Memory B cell (primary cell): ENCODE results near the gene CYP4B1.
"Not testable (repeated sequence)": the region's sequence is repeated elsewhere in the genome, so short reads cannot be mapped to it uniquely, and the experiment has no call there.

ENCODE experiments used
- ATAC-seq: fragments of 150-1000 bp; cut with Tn5 transposase; 2 replicates; pipeline ENCODE4 v1.10.0; 2021; ENCODE audit warnings: low read depth, mild to moderate bottlenecking, moderate library complexity
- DNase-seq, 2 donors: peaks; one replicate each; pipeline ENCODE4 v3.0.0; 2022; ENCODE audit warnings: low spot score in 2 of 2
- H3K27ac Mint-ChIP-seq: one replicate; pipeline ENCODE4 v1.8.0; 2022; ENCODE audit warnings: mild to moderate bottlenecking, moderate library complexity, mixed read lengths
- H3K27me3 Mint-ChIP-seq: one replicate; pipeline ENCODE4 v1.8.0; 2022; ENCODE audit warnings: mixed read lengths
- H3K36me3 Mint-ChIP-seq: one replicate; pipeline ENCODE4 v1.8.0; 2022; ENCODE audit warnings: mild to moderate bottlenecking, mixed read lengths
- H3K4me1 Mint-ChIP-seq: one replicate; pipeline ENCODE4 v1.8.0; 2022; ENCODE audit warnings: mixed read lengths
- H3K4me3 Mint-ChIP-seq: one replicate; pipeline ENCODE4 v1.8.0; 2022; ENCODE audit warnings: mild to moderate bottlenecking, moderate library complexity, mixed read lengths
- H3K9me3 Mint-ChIP-seq: one replicate; pipeline ENCODE4 v1.8.0; 2022; ENCODE audit warnings: mixed read lengths

CYP4B1 gene

DNA sequence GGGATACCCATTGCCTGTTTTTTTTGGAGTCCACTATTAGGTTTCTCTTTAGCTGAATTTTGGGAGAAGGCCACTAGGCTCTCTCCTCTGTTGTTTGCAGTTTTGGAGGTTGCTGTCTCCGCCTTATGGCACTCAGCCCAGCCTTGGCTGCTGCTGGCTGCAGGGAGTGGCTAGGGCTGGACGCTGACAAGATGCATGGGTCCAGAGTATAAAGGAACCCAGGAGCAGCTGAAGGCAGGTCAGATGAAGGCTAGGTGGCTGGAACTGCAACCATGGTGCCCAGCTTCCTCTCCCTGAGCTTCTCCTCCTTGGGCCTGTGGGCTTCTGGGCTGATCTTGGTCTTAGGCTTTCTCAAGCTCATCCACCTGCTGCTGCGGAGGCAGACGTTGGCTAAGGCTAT lies at the start of gene CYP4B1:
CYP4B1 (plus strand) TSS at position 237 of the 400 bp plus-strand sequence; CDS start at position 273, 36 bp downstream.
- Mint-ChIP-seq H3K27me3 (peaks cover 9% of the 10 kb centered on the region), H3K4me1 (no peaks in the 10 kb centered on the region), H3K4me3 (no peak within 1 kb of the TSS), H3K27ac (no peak within 1 kb of the TSS), H3K9me3 (peaks cover 3% of the 10 kb centered on the region), H3K36me3 (no peaks in the 10 kb centered on the region)
- no peak for ATAC-seq
- no peak for DNase-seq

DNA sequence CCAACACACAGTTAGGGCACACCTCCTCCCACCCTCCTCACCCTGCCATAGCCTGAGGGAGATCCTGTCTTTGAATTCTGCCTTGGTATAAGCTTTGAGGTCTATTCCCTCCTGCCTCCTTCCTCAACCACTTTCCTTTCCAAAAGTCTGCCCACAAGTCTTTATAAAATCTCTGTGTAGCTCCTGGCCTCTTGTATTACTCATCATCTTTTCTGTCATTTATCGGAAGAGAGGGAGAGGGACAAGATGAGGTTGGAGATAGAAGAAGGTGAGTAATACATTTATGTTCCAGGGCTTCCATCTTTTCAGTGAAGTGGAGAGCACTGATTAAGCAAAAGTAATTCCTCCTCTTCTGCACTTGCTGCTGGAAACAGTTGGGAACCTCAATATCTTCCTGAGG lies 49.4 kb upstream of the CYP4B1 start:
- ATAC-seq (no peak), DNase-seq (no peak)
- H3K36me3 Mint-ChIP-seq: no peaks in the 10 kb centered on the region
- H3K27me3 Mint-ChIP-seq: peaks cover 14% of the 10 kb centered on the region
- H3K4me1 Mint-ChIP-seq: no peaks in the 10 kb centered on the region
- no peaks in the 10 kb centered on the region for H3K9me3 Mint-ChIP-seq
- H3K27ac Mint-ChIP-seq: no peak overlapping the region
- no peak overlapping the region for H3K4me3 Mint-ChIP-seq

DNA sequence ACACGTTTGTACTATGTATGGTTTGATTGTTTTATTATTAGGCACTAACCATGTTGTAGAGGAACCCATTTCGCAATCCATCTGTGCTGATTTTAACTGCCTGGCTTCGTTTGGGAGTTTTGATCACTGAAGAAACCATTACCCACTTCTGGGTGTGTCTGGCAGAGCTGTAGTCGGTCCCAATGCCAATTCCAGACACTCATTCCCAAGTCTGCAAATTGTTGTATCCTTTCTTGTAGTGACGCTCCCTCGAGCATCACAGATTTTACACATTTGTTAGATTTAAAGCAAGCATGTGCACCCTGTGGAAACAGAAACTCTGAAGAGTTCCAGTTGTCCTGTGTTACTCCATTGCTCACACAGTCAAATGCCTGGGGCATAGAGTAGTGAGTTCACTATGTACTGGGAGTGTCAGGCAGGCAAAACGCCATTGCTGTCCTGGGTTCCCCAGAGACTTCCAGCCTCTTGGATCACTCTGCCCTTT lies 48.9 kb upstream of the CYP4B1 start:
- Mint-ChIP-seq H3K27ac (no peak overlapping the region), H3K9me3 (no peaks in the 10 kb centered on the region), H3K27me3 (peaks cover 12% of the 10 kb centered on the region), H3K4me3 (no peak overlapping the region), H3K4me1 (no peaks in the 10 kb centered on the region), H3K36me3 (no peaks in the 10 kb centered on the region)
- ATAC-seq: no peak
- no peak for DNase-seq

DNA sequence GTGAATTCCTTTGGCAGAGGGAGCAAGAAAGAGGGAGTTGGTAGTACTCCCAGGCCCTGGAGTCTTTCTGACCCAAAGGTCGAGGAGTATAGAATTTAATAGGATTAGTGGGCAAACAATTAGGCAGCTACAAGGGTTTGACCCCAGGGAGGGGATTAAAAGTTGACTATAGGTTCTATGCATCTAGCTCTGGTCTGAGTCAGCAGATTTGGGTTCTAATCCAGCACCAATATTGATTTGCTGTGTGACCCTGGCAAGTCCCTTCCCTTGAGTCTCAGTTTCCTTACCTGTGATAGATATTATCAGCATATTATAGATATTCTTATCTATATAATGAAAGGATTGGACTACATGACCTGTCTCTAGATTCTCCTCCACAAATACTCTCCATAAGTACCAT lies 44.9 kb upstream of the CYP4B1 start:
- DNase-seq (no peak), ATAC-seq (no peak)
- Mint-ChIP-seq H3K4me3 (no peak overlapping the region), H3K9me3 (no peaks in the 10 kb centered on the region), H3K27me3 (peaks cover 12% of the 10 kb centered on the region), H3K36me3 (no peaks in the 10 kb centered on the region), H3K4me1 (no peaks in the 10 kb centered on the region), H3K27ac (no peak overlapping the region)

DNA sequence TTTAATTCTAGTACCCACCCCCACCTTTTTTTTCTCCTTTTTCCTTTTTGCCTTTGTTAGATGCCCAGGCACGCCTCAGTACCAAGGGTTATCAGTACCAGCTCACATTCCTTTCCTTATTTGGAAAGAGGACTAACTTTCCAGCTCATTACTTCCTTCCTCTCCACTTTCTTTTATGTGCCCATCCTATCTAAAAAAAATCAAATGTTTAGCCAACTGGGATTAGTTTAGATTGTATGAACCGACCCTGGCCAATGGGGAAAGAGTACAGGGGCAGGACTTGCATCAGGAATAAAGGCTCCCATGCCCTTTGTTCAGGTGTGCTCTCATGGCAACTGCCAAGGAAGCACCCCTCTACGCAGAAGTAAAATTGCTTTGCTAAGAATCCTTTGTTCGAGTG lies 44.1 kb upstream of the CYP4B1 start:
- not testable (repeated sequence) for ATAC-seq, H3K36me3 Mint-ChIP-seq, H3K9me3 Mint-ChIP-seq, H3K4me1 Mint-ChIP-seq, H3K27me3 Mint-ChIP-seq, H3K27ac Mint-ChIP-seq, DNase-seq, H3K4me3 Mint-ChIP-seq

DNA sequence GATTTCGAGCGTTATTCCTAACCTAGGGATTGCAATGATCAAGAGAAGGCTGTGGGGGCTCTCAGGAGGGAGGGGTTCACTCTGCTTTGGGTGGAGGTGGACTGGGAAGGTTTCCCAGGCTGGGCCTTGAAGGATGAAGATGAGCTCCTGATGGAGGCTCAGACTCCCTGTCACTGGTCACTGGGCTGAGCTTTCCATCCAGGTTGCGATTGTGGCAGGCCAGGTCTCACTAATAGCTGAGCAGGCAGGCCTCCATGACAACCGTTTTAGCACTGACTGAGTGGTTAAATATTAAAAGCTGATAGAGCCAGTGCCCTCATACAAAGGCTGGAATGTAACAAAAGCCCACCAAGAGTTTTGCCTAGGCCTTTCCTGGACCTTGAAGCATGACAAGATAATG lies 43.7 kb upstream of the CYP4B1 start:
- Mint-ChIP-seq H3K27me3 (peaks cover 10% of the 10 kb centered on the region), H3K27ac (no peak overlapping the region), H3K36me3 (no peaks in the 10 kb centered on the region), H3K9me3 (no peaks in the 10 kb centered on the region), H3K4me3 (no peak overlapping the region), H3K4me1 (no peaks in the 10 kb centered on the region)
- DNase-seq (no peak), ATAC-seq (no peak)

DNA sequence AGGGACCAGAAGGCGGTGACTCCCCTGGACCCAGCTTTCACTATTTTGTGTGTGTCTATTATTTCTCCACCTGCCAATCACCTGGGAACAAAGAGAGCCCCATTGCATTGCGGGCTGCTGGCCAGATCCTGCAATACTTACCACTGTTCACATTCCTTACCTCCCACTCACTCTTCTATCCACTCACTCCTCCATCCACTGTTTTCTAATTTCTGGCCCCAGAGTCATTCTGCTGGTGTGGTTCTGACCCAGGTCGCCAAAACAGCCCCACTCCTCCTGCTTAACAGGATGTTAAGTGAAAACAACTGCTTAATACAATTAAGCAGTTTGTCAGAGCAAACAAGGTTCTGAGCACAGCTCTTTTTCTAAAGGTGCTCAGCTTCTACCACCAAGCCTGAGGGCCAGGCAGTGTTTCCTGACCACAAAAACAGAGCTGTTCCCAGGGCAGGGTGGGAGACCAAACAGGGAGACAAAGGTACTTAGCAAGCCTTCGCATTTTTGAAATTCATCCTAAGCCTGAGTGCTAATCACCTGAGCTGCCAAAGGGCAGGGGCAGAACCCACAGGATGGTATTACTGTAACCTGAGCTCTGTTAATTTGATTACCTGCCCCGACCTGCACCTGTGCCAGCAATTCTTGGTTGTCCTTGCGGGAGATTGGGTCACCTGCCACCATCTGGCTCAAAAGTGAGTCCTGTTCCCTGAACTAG lies 41.4 kb upstream of the CYP4B1 start:
- peaks cover 23% of the 10 kb centered on the region for H3K27me3 Mint-ChIP-seq

DNA sequence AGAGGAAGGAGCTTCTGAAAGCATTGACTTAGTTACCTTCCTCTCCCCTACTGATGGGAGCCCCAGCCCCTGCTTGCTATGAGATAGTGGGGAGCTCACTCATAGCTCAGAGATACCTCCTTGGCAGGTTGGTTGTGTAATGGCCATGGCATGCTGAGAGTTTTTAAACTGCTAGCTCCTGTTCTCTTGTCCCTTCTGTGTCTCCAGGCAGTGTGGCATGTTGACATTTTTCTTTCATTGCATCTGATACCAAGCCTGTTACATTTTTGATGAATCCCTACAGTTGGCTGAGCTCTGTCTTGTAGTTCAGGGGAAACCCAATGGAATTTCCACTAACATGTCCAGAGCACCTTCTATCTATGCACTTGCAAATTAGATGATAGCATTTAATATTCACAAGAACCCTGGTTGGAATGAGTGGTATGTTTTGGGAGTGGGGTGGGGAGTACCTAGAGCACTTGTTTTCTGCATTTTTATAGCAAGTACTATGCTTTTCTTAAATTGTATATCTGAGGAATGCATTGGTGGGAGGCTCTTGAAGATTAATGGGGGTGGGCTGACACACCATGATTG lies 40.8 kb upstream of the CYP4B1 start:
- Mint-ChIP-seq H3K36me3 (no peaks in the 10 kb centered on the region), H3K27me3 (peaks cover 22% of the 10 kb centered on the region), H3K9me3 (peaks cover 1% of the 10 kb centered on the region), H3K4me1 (no peaks in the 10 kb centered on the region), H3K27ac (no peak overlapping the region), H3K4me3 (no peak overlapping the region)
- no peak for ATAC-seq
- no peak for DNase-seq

More for the DNA sequence above, 41.4 kb upstream of the CYP4B1 start:
- no peaks in the 10 kb centered on the region for H3K9me3 Mint-ChIP-seq
- H3K4me3 Mint-ChIP-seq: no peak overlapping the region
- no peak overlapping the region for H3K27ac Mint-ChIP-seq
- H3K36me3 Mint-ChIP-seq: no peaks in the 10 kb centered on the region
- ATAC-seq (no peak), DNase-seq (no peak)
- no peaks in the 10 kb centered on the region for H3K4me1 Mint-ChIP-seq

DNA sequence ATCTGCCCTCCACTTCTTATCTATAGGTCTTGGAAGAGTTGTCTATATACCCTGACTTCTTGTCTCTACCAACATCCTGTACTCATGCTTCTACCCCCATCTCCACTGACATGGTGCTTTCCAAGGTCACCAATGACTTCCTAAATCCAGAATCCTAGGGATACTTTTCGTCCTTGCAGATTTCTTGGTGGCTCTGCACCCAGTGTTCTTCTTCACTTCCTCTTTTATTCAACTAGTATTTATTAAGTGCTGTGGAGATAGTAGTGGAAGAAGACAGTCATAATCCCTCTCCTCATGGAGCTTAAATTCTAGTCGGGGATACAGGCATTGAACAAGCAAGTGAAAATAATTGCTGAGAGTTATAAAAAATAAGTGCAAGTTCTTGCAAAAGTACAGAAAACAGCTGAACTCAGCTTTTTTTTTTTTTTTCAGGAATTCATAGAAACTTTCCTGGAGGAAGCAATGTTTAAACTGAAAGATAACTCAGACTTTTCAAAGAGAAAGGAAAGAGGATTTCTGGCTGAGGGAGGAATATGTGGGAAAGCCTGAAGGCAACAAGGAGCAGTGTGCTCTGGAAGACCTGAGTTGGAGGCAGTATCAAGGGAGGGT lies 38.2 kb upstream of the CYP4B1 start:
- Mint-ChIP-seq H3K36me3 (no peaks in the 10 kb centered on the region), H3K4me1 (no peaks in the 10 kb centered on the region), H3K9me3 (peaks cover 1% of the 10 kb centered on the region), H3K27me3 (peaks cover 22% of the 10 kb centered on the region), H3K4me3 (no peak overlapping the region), H3K27ac (no peak overlapping the region)
- DNase-seq (no peak), ATAC-seq (no peak)

DNA sequence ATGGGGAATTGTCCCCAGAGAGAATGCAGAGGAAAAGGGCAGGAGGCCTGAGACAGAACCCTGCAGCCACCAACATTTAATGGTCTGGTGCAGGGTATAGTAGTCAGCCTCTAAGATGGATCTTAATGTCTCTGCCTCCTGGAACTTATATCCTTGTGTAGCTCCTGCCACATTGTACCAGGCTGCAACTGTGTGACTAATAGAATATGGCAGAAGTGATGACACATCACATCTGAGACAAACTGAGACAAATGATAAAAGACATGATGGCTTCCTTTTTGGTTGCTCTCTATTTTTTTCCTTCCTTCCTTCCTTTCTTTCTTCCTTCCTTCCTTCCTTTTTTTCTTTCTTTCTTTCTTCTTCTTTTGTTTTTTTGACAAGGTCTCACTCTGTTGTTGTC lies 37.1 kb upstream of the CYP4B1 start:
- ATAC-seq (no peak), DNase-seq (no peak)
- Mint-ChIP-seq H3K27me3 (peaks cover 18% of the 10 kb centered on the region), H3K36me3 (no peaks in the 10 kb centered on the region), H3K27ac (no peak overlapping the region), H3K4me3 (no peak overlapping the region), H3K9me3 (peaks cover 1% of the 10 kb centered on the region), H3K4me1 (no peaks in the 10 kb centered on the region)

DNA sequence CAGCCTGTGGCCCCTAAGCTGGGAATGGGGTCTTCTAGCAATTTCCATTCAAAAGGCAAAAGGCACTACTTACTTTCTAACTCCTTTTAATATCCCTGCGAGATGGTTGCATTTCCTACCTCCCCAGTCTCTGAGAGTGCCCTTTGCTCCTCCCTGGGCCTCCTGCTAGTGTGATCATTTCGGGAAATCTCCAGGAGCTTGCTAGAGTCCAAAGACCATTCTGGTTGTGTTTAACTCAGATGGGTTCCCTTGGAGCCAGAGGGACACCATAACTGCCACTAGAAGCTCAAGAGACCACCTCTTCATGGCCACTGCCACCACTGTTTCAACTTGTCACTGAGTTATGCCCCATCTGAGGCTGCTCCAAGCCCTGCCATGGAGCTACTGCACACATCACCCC lies 34.4 kb upstream of the CYP4B1 start:
- no peak for DNase-seq
- Mint-ChIP-seq H3K36me3 (no peaks in the 10 kb centered on the region), H3K4me1 (no peaks in the 10 kb centered on the region), H3K4me3 (no peak overlapping the region), H3K27ac (no peak overlapping the region), H3K9me3 (peaks cover 3% of the 10 kb centered on the region), H3K27me3 (peaks cover 24% of the 10 kb centered on the region)
- no peak for ATAC-seq

DNA sequence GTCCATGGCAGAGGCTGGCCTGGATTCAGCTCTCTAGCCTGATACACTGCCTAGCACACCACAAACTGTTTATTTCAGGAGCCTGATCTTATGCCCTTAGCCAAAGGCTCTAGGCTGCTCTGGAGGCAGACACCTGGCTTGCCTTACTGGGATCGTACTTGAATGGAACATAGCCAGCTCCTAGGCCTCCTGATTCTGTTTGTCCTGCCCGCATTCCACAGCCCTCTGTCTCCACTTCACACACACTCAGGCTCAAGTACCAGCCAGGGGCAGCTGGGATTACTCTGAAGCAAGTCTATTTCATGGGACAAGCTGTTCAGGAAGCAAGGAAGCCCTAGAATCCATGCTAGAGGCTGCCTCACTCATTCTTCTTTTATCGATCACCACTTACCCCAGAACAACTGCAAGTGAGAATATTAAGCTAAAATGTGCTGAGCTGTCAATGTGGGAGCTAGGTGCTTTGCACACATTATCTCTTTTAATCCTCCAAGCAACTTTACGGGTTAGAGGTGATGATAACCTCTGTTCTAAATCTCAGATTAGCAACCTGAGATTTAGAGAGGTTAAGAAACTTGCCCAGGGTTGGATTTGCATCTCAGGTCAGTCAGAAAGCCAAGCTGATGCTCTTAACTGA lies 31.1 kb upstream of the CYP4B1 start:
- H3K27ac Mint-ChIP-seq: no peak overlapping the region
- peaks cover 12% of the 10 kb centered on the region for H3K27me3 Mint-ChIP-seq
- H3K4me3 Mint-ChIP-seq: no peak overlapping the region
- ATAC-seq (no peak), DNase-seq (no peak)
- no peaks in the 10 kb centered on the region for H3K4me1 Mint-ChIP-seq
- peaks cover 19% of the 10 kb centered on the region for H3K9me3 Mint-ChIP-seq
- peaks cover 4% of the 10 kb centered on the region for H3K36me3 Mint-ChIP-seq

DNA sequence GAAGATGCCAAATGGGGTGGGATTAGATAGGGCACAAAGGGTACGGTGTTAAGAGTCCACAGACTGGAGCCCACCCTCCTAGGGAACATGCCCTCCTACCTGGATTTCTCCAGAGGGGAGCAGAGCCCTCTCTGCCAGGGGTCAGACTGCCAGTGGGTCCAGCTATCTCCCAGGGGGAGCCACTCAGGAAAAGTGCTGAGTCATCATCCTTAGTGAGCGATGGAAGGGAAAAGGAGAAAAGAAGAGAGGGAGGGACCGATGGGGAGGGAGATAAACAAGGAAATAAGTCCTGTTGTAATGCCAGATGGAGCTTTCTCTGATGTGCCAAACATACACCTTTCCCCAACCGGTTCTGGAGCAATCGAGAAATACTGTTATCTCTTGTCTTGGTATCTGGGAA lies 30.4 kb upstream of the CYP4B1 start:
- H3K9me3 Mint-ChIP-seq: peaks cover 19% of the 10 kb centered on the region
- H3K27ac Mint-ChIP-seq: no peak overlapping the region
- peaks cover 12% of the 10 kb centered on the region for H3K27me3 Mint-ChIP-seq
- peaks cover 4% of the 10 kb centered on the region for H3K36me3 Mint-ChIP-seq
- no peak for ATAC-seq
- no peak for DNase-seq
- H3K4me1 Mint-ChIP-seq: no peaks in the 10 kb centered on the region
- H3K4me3 Mint-ChIP-seq: no peak overlapping the region

DNA sequence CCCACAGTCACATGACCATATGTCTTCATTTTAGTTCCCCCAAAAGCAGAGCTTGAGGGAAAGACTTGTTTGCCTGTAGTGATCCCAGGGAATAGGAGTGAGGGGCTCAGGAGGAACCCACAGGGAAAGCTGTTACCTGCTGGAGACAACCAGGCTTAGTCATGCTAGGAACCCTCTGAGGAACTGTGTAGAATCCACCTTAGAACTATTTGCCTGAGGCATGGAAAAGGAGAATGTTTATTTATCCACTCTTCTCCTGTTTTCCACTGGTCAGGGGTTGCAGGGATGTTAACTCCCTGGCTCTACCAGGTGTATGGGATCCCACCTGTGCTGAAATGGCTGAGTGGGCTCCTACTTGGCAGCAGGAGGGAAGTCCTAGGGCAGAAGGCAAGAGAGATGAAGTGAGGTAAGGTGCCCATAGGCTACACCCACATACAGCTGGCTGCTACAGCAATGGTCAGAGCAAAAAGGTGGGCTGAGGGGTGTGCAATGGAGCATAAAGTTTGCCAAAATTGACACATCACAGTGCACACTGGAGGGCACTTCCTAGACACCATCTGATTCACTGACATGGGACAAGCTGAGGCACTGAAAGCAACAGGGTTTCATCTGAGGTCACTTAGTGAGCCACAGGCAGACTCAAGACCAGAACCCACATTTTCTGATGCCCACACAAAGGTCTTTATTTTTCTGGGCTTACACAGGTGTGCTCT lies 29.7 kb upstream of the CYP4B1 start:
- ATAC-seq (no peak), DNase-seq (no peak)
- Mint-ChIP-seq H3K4me1 (no peaks in the 10 kb centered on the region), H3K4me3 (no peak overlapping the region), H3K27me3 (peaks cover 12% of the 10 kb centered on the region), H3K36me3 (peaks cover 4% of the 10 kb centered on the region), H3K27ac (no peak overlapping the region), H3K9me3 (peaks cover 19% of the 10 kb centered on the region)
